KOPT-K1 (cell line): Measurements from ENCODE around the gene SMIM24.

Experiments
- H3K27ac ChIP-seq: fragments of 200-600 bp; sonication (generic); 2 replicates; pipeline ENCODE4 v1.5.1; 2016; ENCODE audit warnings: antibody characterized with exemption, mild to moderate bottlenecking, low read depth, low read length; ENCODE audit not compliant: poor library complexity, severe bottlenecking
- H3K36me3 ChIP-seq: fragments of 200-600 bp; sonication (generic); 2 replicates; pipeline ENCODE4 v1.5.1; 2017; ENCODE audit warnings: antibody characterized with exemption, mild to moderate bottlenecking, low read length, moderate library complexity; ENCODE audit not compliant: insufficient read depth
- H3K9me3 ChIP-seq: fragments of 200-600 bp; sonication (generic); 2 replicates; pipeline ENCODE4 v1.5.1; 2017; ENCODE audit warnings: antibody characterized with exemption, low read length, mild to moderate bottlenecking; ENCODE audit not compliant: insufficient read depth, poor library complexity, severe bottlenecking

The SMIM24 gene

DNA sequence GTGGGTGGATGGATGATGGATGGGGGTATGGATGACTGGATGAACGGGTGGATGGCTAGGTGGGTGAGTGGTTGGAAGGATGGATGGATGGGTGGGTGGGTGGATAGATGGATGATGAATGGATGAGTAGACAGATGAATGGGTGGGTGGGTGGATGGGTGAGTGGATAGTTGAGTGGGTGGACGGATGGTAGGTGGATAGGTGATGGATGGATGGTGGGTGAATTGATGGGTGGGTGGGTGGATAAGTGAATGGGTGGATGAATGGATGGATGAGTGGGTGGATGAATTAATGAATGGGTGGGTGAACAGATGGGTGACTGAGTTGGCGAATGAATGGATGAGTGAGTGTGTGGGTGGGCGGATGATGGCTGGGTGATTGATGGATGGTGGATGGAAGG is 4.9 kb downstream of the SMIM24 start:
- Histone ChIP-seq H3K27ac (no peak overlapping the region), H3K36me3 (peaks cover 29% of the 10 kb centered on the region; the same call in 1 of the 2 replicates), H3K9me3 (no peaks in the 10 kb centered on the region)

DNA sequence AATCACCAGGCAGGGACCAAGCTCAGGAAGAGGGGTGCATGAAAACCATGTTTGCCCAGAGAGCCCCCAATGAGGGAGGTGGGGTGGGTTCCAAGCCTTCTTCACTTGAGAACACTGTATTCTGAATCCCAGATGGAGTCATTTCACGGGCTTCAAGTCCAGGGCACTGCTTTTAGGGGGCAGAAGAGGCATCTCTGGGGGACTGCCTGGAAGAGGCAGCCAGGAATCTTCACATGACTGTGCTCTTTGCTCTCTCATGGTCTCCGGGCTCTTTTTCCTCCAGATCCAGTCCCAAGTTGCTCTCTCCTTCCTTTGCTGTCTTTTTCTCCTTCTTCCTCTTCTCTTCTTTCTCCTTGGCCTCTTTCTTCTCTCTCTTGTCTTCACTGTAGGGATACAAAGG is 5.7 kb downstream of the SMIM24 start:
- no peaks in the 10 kb centered on the region for H3K9me3 ChIP-seq
- peaks cover 29% of the 10 kb centered on the region; the same call in 1 of the 2 replicates for H3K36me3 ChIP-seq
- no peak overlapping the region for H3K27ac ChIP-seq

DNA sequence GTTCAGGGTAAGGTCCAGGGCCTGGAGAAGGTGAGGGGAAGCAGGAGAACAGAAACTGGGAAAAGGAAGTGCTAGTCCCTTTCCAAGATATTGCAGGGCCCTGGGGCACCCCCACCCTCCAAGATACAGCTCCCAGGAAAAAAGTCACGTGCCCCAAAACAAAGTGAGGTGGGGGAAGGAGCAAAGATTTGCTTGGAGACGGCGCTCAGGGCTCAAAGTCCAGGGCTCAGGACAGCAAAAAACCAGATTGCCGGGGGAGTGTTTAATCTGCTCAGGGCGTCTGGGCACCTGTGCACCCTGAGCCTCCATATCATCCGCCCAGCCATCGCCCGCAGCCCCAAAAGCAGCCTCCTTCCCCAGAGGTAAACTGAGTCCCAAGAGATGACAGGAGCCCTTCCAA is 6.3 kb downstream of the SMIM24 start:
- Histone ChIP-seq H3K9me3 (no peaks in the 10 kb centered on the region), H3K27ac (no peak overlapping the region), H3K36me3 (peaks cover 29% of the 10 kb centered on the region; the same call in 1 of the 2 replicates)

DNA sequence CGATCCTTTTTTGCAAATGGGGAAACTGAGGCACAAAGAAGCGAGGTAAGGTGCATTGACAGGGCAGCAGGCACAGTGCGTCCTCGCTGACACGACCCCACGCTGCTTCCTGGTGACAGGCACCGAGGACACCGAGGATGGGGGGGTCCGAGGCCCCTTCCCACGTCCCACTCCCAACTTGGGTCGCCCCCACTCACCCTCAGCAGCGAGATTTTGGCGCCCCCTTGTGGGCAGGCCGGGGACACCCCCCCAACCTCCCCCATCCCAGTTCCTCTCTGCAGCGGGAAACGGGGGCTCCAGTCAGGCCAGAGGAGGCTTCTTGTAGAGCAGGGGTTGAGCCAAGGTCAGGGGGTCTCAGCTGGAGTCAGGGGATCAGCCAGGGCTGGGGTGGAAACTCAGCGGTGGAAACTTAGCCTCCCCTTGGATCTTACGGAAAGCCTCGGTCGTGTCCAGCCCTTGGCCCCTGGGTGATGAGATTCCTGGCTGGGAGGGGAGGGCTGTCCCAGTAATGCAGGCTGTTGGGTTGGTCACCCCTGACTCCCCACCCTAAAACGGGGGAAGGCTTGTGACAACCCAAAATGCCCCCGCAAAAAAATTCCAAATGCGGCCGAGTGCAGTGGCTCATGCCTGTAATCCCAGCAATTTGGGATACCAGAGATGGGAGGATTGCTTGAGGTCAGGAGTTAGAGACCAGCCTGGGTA is 8.2 kb downstream of the SMIM24 start:
- Histone ChIP-seq H3K36me3 (peaks cover 29% of the 10 kb centered on the region; the same call in 1 of the 2 replicates), H3K27ac (no peak overlapping the region), H3K9me3 (peaks cover 10% of the 10 kb centered on the region)

DNA sequence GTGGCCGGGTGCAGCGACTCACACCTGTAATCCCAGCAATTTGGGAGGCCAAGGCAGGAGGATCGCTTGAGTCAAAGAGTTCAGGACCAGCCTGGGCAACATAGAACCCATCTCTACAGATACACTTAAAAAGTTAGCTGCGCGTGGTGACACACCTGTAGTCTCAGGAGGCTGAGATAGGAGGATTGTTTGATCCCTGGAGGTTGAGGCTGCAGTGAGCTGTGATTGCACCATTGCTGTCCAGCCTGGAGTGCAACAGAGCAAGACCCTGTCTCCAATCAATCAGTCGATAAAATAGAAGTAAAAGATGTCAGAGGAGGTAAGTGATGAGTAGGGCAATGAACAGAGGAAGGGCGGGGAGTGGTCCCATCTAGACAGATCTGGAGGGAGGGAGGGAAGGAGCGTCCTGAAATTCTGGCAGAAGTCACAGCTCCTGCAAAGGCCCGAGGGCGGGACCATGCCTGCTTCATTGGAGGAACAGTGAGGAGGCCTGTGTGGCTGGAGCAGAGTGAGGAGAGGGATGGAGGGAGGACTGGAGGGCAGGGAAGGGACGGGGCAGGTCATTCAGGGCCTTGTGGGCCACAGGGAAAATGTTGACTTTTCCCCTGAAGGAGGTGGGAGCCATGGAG is 9.7 kb downstream of the SMIM24 start:
- peaks cover 19% of the 10 kb centered on the region; the same call in 1 of the 2 replicates for H3K36me3 ChIP-seq
- H3K27ac ChIP-seq = no peak overlapping the region
- H3K9me3 ChIP-seq = peaks cover 11% of the 10 kb centered on the region

DNA sequence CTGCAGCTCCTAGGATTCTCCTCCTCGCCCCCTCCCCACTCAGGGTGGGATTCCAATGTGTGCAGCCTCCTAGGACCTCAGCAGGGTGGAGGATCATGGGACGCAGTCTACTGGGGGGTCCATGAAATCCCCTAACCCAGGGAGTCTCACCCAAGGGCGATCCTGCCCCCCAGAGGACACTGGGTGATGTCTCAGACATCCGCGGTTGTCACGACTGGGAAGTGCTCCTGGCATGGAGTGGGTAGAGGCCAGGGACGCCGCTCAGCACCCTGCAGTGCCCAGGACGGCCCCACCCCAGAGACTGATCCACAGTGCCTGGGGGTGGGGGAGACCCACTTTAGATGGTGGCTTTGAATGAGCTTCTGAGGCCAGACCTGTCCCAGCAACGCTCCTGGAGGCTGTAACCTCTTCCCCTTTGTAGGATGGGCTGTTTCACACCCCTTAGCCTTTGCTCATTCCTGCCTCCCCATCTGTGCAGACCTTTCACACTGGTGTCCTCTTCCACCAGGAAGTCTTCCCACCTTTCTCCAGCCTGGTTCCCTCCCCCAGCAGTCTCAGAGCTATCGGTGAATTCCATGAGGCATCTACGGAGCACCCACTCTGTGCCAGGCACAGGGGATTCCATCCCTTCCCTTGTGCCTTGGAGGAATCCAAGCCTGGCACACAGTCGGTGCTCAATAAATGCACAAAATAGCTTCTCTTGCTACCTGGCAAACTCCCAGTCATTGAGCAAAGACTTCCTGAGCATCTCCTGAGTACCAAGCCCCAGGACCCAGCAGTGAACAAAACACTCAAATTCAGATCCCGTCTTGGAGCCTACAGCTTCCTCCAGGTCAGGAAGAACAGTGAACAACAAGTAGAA is 10.5 kb downstream of the SMIM24 start:
- peaks cover 12% of the 10 kb centered on the region; the same call in 1 of the 2 replicates for H3K36me3 ChIP-seq
- H3K9me3 ChIP-seq = peaks cover 11% of the 10 kb centered on the region
- H3K27ac ChIP-seq = no peak overlapping the region

DNA sequence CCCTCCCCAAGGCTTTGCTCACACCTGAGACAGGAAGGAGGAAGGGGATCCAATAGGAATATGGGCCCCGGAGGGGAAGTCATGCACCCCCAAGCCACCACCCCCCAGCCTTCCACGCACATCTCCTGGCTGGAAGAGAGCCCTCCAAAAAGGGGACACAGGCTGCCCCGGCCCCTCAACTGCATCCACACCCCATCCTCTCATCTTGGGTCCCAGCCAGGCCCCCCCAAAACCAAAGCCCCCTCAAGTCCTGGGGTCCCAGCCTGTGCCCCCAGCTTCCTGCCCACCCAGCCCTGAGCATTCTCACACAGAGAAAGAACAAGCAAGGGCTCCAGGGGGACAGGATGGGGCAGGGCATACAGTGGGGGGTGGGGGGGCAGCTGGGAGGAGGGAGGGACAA is 12.1 kb downstream of the SMIM24 start:
- Histone ChIP-seq H3K9me3 (peaks cover 11% of the 10 kb centered on the region), H3K27ac (no peak overlapping the region), H3K36me3 (no peaks in the 10 kb centered on the region)

DNA sequence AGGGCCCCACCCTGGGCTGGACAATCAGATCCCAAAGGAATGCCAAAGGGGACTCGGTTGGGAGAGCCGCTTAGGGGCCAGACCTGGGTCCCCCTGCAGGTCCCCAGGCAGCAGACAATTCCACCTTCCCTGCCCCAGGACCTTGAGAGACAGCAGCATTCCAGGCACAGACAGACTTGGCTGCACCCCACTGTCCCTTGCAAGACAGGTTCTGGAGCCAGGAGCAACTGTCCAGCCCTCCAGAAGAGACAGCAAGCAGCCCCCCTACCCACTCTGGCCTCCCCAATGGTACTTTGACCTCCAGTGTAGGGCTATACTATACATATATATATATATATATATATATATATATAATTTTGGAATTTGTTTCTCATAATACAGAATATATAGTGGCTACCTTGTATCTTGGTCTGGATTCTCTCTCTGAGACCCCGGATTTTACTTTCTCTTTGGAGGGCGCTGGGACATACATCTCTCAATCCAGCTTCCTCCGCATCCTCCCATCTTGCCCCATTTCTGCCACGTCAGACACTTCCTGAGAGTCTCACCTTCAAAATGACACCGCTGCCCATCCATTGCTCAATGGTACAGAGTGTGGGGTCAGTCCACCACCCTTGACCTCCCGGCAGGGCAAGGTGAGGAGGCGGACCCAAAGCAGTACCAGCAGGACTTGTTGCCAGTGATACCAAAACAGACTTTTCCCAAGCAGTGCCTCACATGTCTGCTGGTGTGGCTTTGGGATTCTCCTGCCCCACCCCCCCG is 12.7 kb downstream of the SMIM24 start:
- H3K36me3 ChIP-seq = no peaks in the 10 kb centered on the region
- peaks cover 11% of the 10 kb centered on the region for H3K9me3 ChIP-seq
- H3K27ac ChIP-seq = no peak overlapping the region

DNA sequence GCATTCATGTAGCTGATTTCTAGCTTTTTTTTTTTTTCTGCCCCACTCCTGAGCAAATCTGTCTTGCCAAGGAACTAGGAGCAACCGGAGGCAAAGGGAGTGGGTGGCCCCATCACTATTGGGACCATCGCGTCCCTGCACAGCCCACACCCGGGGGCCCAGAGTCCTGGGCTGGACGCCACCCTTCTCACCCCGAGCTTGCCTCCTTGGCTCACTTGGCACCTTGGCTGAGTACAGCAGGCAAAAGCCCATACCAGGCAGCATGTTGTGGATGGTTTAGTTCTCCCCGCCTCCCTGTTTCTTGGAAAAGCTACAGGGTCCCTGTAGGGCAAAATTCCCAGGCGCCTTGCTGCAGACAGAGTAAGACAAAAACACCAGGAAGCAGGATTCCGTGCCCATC is 13.7 kb downstream of the SMIM24 start:
- Histone ChIP-seq H3K9me3 (peaks cover 11% of the 10 kb centered on the region), H3K27ac (no peak overlapping the region), H3K36me3 (no peaks in the 10 kb centered on the region)

DNA sequence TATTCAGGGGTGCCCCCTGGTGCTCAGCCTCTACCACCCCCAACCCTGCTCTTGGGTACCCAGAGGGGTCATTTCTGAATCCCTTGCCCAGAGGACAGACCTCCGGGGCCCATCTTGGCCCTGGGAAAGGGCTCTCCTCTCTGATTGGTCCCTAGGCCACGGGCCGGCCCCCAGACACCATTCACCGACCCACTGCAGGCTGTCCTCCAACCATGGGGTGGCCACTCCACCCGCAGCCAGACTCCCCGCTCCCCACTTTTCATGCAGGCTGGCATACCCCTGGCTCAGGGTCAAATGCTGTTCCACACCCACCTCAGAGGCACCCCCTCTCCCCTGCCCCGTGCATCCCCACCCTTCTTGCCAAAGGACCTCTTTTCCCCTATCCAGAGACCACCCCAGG is 14.8 kb downstream of the SMIM24 start:
- H3K9me3 ChIP-seq = peaks cover 11% of the 10 kb centered on the region
- no peaks in the 10 kb centered on the region for H3K36me3 ChIP-seq
- H3K27ac ChIP-seq = no peak overlapping the region

DNA sequence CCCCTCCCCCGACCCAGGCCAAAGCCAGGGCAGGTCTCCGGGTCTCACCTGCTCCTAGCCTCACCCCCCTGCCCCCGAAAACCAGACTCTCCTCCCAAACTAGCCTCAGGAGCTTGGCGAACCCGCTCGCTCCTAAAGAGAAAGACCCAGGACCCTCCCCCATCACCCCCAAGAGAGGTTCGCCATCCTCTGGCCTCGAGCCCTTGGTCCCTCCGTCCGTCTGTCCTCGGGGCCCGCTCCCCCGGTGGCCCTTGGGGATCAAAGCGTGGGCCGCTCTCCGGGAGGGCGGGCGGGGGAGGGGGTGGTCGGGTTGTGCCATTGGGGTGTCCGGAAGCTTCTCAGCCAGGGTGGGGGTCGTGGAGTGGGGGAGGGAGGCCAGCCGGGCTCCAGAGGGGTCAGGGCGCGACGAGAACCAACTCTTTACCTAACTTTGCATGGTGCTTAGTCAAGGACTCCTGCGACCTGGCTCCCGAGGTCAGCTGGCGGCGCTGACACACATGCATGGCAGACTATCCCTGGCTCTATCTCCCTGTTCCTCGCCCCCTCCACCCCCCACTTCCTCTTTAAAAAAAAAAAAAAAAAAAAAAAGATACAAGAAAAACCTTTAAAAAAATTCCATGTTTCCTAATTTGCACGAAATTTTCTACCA is 15.6 kb downstream of the SMIM24 start:
- Histone ChIP-seq H3K9me3 (peaks cover 11% of the 10 kb centered on the region), H3K27ac (no peak overlapping the region), H3K36me3 (0 out of 2 replicates have a peak, but pooled peaks cover 4% of the 10 kb centered on the region)

DNA sequence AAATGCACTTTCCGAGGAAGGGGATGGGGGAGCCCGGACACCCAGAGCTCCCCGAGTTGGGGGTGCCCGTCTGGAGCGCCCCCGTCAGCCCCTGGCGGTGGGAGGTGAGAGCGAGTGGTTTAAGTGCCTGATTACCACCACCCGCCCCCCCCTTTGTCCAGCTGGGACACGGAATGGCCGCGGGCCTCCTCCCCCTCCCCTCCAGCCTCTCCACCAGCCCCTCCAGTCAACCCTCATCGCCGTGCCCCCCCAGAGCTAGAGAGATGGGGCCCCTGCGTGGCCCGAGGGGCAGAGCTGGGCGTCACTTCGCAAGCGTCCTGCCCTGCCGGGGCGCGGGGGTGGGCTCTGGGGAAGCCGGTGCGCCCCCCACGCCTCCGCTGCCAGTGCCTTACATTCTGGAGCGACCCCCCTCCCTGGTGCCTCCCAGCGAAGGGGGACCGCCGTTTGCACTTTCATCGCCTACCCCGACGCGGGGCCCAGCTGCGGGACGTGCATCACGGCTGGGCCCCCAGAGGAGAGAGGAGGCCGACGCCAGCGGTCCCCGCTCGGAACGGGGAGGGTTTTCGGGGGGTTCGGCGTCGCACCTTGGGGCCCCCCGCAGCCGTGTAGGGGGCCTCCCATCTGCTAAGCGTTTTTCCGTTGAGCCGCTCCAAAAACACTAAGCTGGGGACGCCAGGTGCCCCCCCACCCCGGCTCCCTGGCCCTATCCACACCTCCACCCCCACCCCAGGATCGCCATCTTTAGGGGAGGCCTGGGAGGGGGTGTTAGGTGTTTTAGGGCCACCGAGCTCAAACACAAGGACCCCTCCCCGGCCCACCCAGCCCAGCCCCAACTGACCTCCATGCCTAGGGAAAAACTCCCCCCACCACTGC is 16.4 kb downstream of the SMIM24 start:
- Histone ChIP-seq H3K9me3 (peaks cover 11% of the 10 kb centered on the region), H3K27ac (no peak overlapping the region), H3K36me3 (0 out of 2 replicates have a peak, but pooled peaks cover 4% of the 10 kb centered on the region)

DNA sequence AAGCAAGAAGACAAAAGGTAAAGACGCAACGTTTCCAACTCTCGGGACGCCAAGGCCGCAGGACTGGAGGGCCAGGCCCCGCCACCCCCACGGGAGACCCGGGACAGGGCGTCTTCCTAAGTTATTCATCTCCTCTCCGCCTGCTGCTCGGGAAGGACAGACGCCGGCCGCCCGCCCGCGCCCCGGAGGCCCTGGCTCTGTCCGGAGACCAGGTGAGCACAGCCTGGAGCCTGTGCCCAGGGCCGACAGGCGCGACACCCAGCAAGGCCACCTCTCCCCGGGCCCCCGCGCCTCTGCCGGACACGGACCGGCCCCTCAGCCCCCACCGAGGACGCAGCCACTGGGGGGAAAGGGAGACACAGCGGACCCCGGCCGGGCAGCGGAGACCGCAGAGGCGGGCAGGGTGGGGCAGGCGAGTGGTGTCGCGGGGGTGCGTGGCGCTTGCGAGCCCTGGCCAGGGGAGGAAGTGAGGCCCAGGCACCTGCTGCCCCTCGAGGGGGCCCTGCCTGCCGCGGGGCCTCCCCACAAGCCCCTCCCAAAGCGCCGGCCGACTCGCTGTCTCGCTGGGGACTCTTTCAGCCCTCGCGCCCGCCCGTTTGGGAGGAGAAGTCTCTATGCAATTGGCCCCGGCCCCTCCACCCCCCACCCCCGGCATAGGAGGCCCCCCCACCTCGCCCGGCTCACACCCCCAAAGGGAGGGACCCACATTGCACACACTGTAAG is 17.2 kb downstream of the SMIM24 start:
- Histone ChIP-seq H3K27ac (no peak overlapping the region), H3K9me3 (peaks cover 10% of the 10 kb centered on the region), H3K36me3 (0 out of 2 replicates have a peak, but pooled peaks cover 4% of the 10 kb centered on the region)
